Bronchial epithelial cell (primary cell): ENCODE data around the gene TENM3. TPM values are rescaled to one million over a fixed set of nuclear protein-coding genes. Genes with fewer than 3 reads are reported as not detected.

Source experiments
- DNase-seq: peaks from one replicate; pipeline ENCODE4 v3.0.0-alpha.2; 2010; ENCODE audit warnings: low read depth
- FAIRE-seq: peaks from 2 replicates; lab custom pipeline; 2011; peaks lifted over from hg19 to GRCh38; lab: Jason Lieb, UNC
- H3K27me3 ChIP-seq: 2 replicates; pipeline ENCODE4 v1.5.1; 2011; ENCODE audit warnings: low read length; ENCODE audit not compliant: control insufficient read depth, insufficient read depth
- H3K36me3 ChIP-seq: 2 replicates; pipeline ENCODE4 v1.5.1; 2011; ENCODE audit warnings: low read length; ENCODE audit not compliant: control insufficient read depth, insufficient read depth
- H3K4me3 ChIP-seq: 2 replicates; pipeline ENCODE4 v1.5.1; 2011; ENCODE audit warnings: mild to moderate bottlenecking, low read depth, low read length, control low read depth
- total RNA-seq: library from RNA; depleted of rRNA; stranded (reverse); fragments of >200 nt; gene quantifications from 2 replicates; pipeline ENCODE4 v1.2.1, GENCODE V29; 2014
- TF ChIP-seq, protein P1 (sequence below): IDR thresholded peaks from 2 replicates; pipeline ENCODE4 v1.5.1; 2011; ENCODE audit warnings: mild to moderate bottlenecking, moderate library complexity, low read length, control low read depth, inconsistent platforms; ENCODE audit not compliant: insufficient read depth, severe bottlenecking

TENM3 gene
- total RNA-seq, 1 donor from 2014 or later, result 1.3 TPM

- TF ChIP-seq, protein P1, sequence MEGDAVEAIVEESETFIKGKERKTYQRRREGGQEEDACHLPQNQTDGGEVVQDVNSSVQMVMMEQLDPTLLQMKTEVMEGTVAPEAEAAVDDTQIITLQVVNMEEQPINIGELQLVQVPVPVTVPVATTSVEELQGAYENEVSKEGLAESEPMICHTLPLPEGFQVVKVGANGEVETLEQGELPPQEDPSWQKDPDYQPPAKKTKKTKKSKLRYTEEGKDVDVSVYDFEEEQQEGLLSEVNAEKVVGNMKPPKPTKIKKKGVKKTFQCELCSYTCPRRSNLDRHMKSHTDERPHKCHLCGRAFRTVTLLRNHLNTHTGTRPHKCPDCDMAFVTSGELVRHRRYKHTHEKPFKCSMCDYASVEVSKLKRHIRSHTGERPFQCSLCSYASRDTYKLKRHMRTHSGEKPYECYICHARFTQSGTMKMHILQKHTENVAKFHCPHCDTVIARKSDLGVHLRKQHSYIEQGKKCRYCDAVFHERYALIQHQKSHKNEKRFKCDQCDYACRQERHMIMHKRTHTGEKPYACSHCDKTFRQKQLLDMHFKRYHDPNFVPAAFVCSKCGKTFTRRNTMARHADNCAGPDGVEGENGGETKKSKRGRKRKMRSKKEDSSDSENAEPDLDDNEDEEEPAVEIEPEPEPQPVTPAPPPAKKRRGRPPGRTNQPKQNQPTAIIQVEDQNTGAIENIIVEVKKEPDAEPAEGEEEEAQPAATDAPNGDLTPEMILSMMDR, result no peak
- no peak overlapping the region for H3K4me3 ChIP-seq
These were observed 340.7 kb downstream of the TENM3 start for GRCh38 chr4:182583703-182584415.

DNA sequence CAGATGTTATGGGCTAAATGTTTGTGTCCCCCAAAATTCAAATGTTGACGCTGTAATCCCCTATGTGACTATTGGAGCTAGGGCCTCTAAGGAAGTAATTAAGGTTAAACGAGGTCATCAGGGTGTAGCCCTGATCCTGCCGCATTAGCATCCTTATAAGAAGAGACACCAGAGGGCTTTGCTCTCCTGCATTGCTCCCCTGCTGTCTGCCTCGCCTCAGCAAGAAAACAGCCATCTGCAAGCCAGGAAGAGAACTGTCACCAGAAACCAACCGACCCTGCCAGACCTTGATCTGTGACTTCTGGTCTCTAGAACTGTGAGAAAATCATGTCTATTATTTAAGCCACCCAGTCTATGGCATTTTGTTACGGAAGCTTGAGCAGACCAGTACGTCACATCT lies 342.1 kb downstream of the TENM3 start:
- FAIRE-seq (no peak), DNase-seq (no peak)
- Histone ChIP-seq H3K36me3 (no peaks in the 10 kb centered on the region), H3K27me3 (no peaks in the 10 kb centered on the region), H3K4me3 (no peak overlapping the region)
- TF ChIP-seq, protein P1, result no peak

More at GRCh38 chr4:182583703-182584415, 340.7 kb downstream of the TENM3 start:
- DNase-seq, result no peak
- no peak for FAIRE-seq
- Histone ChIP-seq H3K36me3 (no peaks in the 10 kb centered on the region), H3K27me3 (no peaks in the 10 kb centered on the region)

DNA sequence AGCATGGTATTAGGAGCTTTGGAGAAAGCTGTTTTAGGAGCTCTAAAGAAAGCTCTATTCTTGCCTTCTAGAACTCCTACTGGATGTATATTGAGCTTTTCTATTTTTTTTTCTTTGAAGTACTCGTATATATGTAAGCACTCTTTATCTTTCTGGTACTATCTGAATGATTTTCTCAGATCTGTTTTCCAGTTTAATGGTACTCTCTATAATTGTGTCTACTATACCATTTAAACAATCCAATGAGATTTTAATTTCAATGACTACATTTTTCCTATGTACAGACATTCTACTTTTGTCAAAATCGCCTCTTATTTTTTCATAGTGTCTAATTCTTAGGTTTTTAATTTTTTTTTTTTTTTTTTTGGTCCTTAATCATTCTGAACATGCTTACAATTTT lies 345.9 kb downstream of the TENM3 start:
- H3K4me3 ChIP-seq, result no peak overlapping the region

GRCh38 chr4:182593402-182593801 lies 350.2 kb downstream of the TENM3 start:
- TF ChIP-seq, protein P1, result no peak
- H3K27me3 ChIP-seq, result no peaks in the 10 kb centered on the region
- DNase-seq (no peak), FAIRE-seq (no peak)
- no peaks in the 10 kb centered on the region for H3K36me3 ChIP-seq
- H3K4me3 ChIP-seq, result no peak overlapping the region

More for the DNA sequence above, 345.9 kb downstream of the TENM3 start:
- TF ChIP-seq, protein P1, result no peak
- no peaks in the 10 kb centered on the region for H3K36me3 ChIP-seq
- no peak for FAIRE-seq
- no peaks in the 10 kb centered on the region for H3K27me3 ChIP-seq
- no peak for DNase-seq

DNA sequence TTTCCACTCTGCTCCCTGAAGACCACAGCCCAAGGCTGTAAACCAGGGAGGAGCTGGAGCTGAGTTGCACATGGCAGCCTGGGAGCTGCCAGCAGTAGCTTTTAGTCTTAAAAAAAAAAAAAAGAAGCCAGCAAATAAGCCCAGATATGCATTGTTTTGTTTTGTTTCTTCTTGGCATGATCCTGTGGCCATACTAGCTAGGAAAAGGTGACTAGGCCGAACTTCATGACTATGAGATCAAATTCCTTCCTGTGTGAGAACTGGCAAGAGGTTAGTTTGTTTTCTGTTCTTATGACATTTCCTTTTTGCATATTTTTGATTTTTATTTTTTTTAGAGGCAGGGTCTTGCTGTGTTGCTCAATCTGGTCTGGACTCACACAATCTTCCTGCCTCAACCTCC lies 350.7 kb downstream of the TENM3 start:
- no peak for FAIRE-seq
- H3K4me3 ChIP-seq, result no peak overlapping the region
- TF ChIP-seq, protein P1, result no peak
- DNase-seq, result no peak
- H3K27me3 ChIP-seq, result no peaks in the 10 kb centered on the region
- no peaks in the 10 kb centered on the region for H3K36me3 ChIP-seq

DNA sequence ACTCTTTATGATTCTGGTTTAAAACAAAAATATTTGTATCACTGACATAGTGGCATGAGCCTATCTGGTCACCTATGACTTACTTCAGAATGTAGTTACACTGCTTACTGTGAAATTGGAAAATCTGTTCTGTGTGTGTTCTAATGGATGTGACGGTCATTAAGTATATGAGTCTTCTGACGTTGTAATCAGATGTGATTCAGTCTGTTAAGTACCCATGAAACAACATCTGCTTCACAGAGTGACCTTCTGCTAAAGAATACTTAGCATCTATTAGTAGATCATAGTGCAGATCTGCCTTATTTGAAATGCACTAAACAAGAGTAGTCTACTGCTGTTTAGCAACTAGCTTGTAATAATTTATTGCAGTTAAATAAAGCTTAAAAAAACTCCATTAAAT lies 356.9 kb downstream of the TENM3 start:
- TF ChIP-seq, protein P1, result no peak
- no peak for DNase-seq
- Histone ChIP-seq H3K27me3 (no peaks in the 10 kb centered on the region), H3K4me3 (no peak overlapping the region), H3K36me3 (no peaks in the 10 kb centered on the region)
- FAIRE-seq, result no peak
